Adrenal gland (tissue), 12 donors: ENCODE measurements around the gene NUP210L. TPM values are rescaled to one million over a fixed set of nuclear protein-coding genes. Genes with fewer than 3 reads are reported as not detected.

Experiments used
- DNase-seq, 7 donors: peaks; one replicate each; pipeline ENCODE4 v3.0.0-alpha.2; 2019 to 2020
- H3K27ac ChIP-seq, 5 donors: fragments of 200-600 bp; sonication (generic) in 4 of 5; 1 replicate in 3 of 5; 2 replicates in 2 of 5; pipeline versions ENCODE4 v1.5.1 to v1.8.0; 2016 to 2020; ENCODE audit warnings: mild to moderate bottlenecking in 1 of 5
- H3K27me3 ChIP-seq: fragments of 200-600 bp; 2 replicates; pipeline ENCODE4 v1.8.0; 2021
- H3K36me3 ChIP-seq, 2 donors: fragments of 200-600 bp; replicated peaks in 1 of 2; 1 replicate in 1 of 2; 2 replicates in 1 of 2; pipeline versions ENCODE4 v1.5.1 to v1.8.0; 2018 to 2022
- H3K4me1 ChIP-seq, 2 donors: fragments of 200-600 bp; replicated peaks in 1 of 2; 1 replicate in 1 of 2; 2 replicates in 1 of 2; pipeline versions ENCODE4 v1.5.1 to v1.8.0; 2018 to 2021
- H3K4me3 ChIP-seq, 4 donors: fragments of 200-600 bp; sonication (generic) in 3 of 4; one replicate each; pipeline ENCODE4 v1.5.1; 2016 to 2018
- H3K9me3 ChIP-seq, 3 donors: fragments of 200-600 bp; sonication (generic) in 1 of 3; replicated peaks in 1 of 3; 1 replicate in 2 of 3; 2 replicates in 1 of 3; pipeline versions ENCODE4 v1.5.1 to v1.8.0; 2016 to 2021
- POLR2A ChIP-seq, 2 donors: fragments of 450-650 bp; IDR thresholded peaks; one replicate each; pipeline ENCODE4 v1.6.1; 2017; ENCODE audit warnings: antibody characterized with exemption in 2 of 2, mild to moderate bottlenecking in 2 of 2, moderate library complexity in 1 of 2
- WGBS, 4 donors: extraction: QIAGEN DNeasy Blood & Tissue Kit in 2 of 4; methylation state at CpG; one replicate each; pipeline versions ENCODE4 v1.1.5 to v1.1.7; 2013 to 2017; 5-methylcytosine and 5-hydroxymethylcytosine counted together
- intact Hi-C, 2 donors: fragments of 100-400 bp; cut with DNase I; formaldehyde crosslinking; loops; one replicate each; pipeline versions ENCODE4 v1.14.1 to v1.15.0; 2022 to 2023
- polyA plus RNA-seq, 3 donors: library from polyadenylated mRNA; stranded (reverse); fragments of 200-250 nt in 2 of 3; fragments of 350-450 nt in 1 of 3; fragmentation: Illumina TruSeq in 1 of 3; extraction: RNeasy Lipid Tissue Mini Kit (QIAGEN cat#74804) in 1 of 3; gene quantifications; one replicate each; pipeline ENCODE4 v1.2.3, GENCODE V29; 2013 to 2014
- total RNA-seq, 9 donors: library from RNA; depleted of rRNA in 4 of 9; stranded (reverse); fragments of >200 nt in 4 of 9; fragments of 120-200 nt in 1 of 9; fragmentation: NEBNext Ultra II Directional in 1 of 9; extraction: Animal tissue kit (Norgen Biotek cat#: 25700) in 1 of 9; gene quantifications; one replicate each; pipeline versions ENCODE4 v1.1.0 to v1.2.4, GENCODE V29; 2013 to 2023
- TF ChIP-seq, protein P1 (sequence below), 6 experiments: fragments of 450-650 bp in 4 of 6; fragments of 200-600 bp in 2 of 6; sonication (generic) in 1 of 6; IDR thresholded peaks; 1 replicate in 5 of 6; 2 replicates in 1 of 6; pipeline versions ENCODE4 v1.5.1 to v1.8.0; 2016 to 2021; ENCODE audit warnings: antibody characterized with exemption in 6 of 6, mild to moderate bottlenecking in 2 of 6, moderate library complexity in 1 of 6
- donor health status: healthy with polysubstance abuse.
- donor health status: Bipolar disorder and iron deficiency.
- donor health status: DM: yes; HTN: yes; CAD: no.
- donor health status: DM: no; HTN: no; CAD: no.
- donor health status: DM: no; HTN: no; CAD: no.
- donor health status: DM: yes; HTN: yes; CAD: no.

NUP210L gene
- total and polyA plus RNA-seq, 12 donors: 0.03 to 0.07 (median 0.06) TPM; not detected in 7

DNA sequence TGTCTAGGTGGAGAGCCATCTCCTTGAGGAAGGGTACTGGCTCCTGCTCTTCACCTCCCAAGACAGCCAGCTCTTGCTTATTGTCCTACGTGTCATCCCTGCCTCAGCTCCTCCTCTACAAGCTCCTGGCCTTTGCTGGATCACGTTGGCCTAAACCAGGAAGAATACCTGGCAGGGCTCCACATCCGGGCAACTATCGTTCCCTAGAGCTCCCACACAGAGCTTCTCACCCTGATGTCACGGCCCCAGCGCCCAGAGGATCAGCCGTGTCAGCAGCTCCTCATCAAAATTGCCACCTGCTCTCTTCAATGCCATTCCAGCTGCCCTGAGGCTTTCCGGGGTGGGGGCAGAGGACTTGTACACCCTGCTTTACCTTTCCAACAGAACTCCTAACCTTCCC lies 38.9 kb upstream of the NUP210L start:
- 65 to 75% (median 69%) methylated on average over 6 to 8 of the region's 8 CpGs for WGBS, 4 donors
- peak in 4 of 7 donors; percentile 27 to 55 (median 46) for DNase-seq

DNA sequence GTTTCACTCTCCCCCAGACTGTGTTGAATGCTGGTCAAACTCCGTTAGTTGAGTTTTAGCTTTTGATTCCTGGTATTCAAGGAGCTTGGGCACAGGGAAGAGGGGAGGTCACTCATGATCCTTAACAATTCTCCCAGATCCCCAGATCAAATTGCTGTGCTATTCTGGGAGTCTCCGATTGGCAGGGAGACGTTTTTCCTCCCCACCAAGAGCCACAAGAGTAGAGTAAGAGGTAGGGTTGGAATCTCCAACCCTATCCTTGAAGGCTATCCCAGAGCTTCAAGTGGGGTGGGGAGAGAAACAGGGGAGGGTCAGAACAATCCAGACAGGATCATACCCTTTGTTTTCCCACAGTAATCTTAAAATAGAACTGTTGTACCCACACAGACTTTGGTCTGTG lies 37.6 kb upstream of the NUP210L start:
- Histone ChIP-seq H3K9me3 (no peaks in the 10 kb centered on the region), H3K27me3 (no peaks in the 10 kb centered on the region), H3K36me3 (no peaks in the 10 kb centered on the region), H3K4me1 (peaks cover 0 to 6% of the 10 kb centered on the region in 2 donors), H3K4me3 (no peak overlapping the region), H3K27ac (no peak overlapping the region)
- 36 to 45% (median 37%) methylated on average over 3 of the region's 3 CpGs for WGBS, 4 donors
- no peak for DNase-seq
- intact Hi-C loops: loop anchor here in 1 of 2 donors (10.0 kb wide), 1 partner anchor 72 kb away; no protein-coding TSS in a partner anchor
- no peak for TF ChIP-seq POLR2A (IDR thresholded peaks at IDR 0.05)
- TF ChIP-seq, protein P1, sequence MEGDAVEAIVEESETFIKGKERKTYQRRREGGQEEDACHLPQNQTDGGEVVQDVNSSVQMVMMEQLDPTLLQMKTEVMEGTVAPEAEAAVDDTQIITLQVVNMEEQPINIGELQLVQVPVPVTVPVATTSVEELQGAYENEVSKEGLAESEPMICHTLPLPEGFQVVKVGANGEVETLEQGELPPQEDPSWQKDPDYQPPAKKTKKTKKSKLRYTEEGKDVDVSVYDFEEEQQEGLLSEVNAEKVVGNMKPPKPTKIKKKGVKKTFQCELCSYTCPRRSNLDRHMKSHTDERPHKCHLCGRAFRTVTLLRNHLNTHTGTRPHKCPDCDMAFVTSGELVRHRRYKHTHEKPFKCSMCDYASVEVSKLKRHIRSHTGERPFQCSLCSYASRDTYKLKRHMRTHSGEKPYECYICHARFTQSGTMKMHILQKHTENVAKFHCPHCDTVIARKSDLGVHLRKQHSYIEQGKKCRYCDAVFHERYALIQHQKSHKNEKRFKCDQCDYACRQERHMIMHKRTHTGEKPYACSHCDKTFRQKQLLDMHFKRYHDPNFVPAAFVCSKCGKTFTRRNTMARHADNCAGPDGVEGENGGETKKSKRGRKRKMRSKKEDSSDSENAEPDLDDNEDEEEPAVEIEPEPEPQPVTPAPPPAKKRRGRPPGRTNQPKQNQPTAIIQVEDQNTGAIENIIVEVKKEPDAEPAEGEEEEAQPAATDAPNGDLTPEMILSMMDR (IDR thresholded peaks at IDR 0.05): no peak

More for the DNA sequence above, 38.9 kb upstream of the NUP210L start:
- no peak for TF ChIP-seq POLR2A (IDR thresholded peaks at IDR 0.05)
- TF ChIP-seq, protein P1 (IDR thresholded peaks at IDR 0.05): no peak
- H3K4me3 ChIP-seq: no peak overlapping the region
- no peaks in the 10 kb centered on the region for H3K27me3 ChIP-seq
- H3K36me3 ChIP-seq: no peaks in the 10 kb centered on the region
- no peak overlapping the region for H3K27ac ChIP-seq
- H3K9me3 ChIP-seq: no peaks in the 10 kb centered on the region
- H3K4me1 ChIP-seq: peaks cover 0 to 6% of the 10 kb centered on the region in 2 donors
- intact Hi-C loops: loop anchor here in 1 of 2 donors (10.0 kb wide), 1 partner anchor 71 kb away; no protein-coding TSS in a partner anchor

DNA sequence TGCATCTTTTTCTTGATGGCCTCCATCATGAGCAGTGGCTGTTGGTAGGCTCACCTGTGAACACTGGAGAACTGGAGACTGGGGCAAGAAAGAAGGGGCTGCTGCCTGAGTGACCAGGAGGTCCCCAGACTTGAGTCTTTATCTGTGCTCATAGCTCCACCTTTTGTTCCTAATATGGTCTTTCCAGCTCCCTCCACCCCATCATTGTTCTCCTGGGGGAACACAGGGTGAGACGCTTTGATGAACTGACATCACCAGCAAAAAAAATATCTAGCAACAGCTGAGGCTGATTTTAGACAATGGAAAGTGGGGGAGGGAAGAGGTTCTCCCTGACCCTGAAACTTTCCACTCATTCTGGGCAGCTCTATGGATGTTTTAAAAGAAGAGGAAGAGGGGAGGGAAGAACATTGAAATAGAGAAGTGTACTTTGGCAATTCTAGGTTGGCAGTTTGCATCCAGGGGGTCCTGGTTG lies 37.2 kb upstream of the NUP210L start, which contains the start of gene TPM3:
TSS of gene TPM3 (minus strand) at position 111 of the 472 bp plus-strand sequence. CDS start at position 29, 82 bp downstream.
- Histone ChIP-seq H3K27ac (no peak within 1 kb of the TSS), H3K27me3 (no peaks in the 10 kb centered on the region), H3K9me3 (no peaks in the 10 kb centered on the region), H3K4me3 (no peak within 1 kb of the TSS), H3K36me3 (no peaks in the 10 kb centered on the region), H3K4me1 (peaks cover 0 to 6% of the 10 kb centered on the region in 2 donors)
- peak in 2 of 7 donors; percentile 21 to 25 for DNase-seq
- 0 to 13% (median 9%) methylated on average over 1 of the region's 1 CpG for WGBS, 4 donors
- TF ChIP-seq, protein P1 (IDR thresholded peaks at IDR 0.05): no peak
- TF ChIP-seq POLR2A (IDR thresholded peaks at IDR 0.05): no peak
- intact Hi-C loops: loop anchor here in 1 of 2 donors (10.0 kb wide), 1 partner anchor 73 kb away; no protein-coding TSS in a partner anchor

DNA sequence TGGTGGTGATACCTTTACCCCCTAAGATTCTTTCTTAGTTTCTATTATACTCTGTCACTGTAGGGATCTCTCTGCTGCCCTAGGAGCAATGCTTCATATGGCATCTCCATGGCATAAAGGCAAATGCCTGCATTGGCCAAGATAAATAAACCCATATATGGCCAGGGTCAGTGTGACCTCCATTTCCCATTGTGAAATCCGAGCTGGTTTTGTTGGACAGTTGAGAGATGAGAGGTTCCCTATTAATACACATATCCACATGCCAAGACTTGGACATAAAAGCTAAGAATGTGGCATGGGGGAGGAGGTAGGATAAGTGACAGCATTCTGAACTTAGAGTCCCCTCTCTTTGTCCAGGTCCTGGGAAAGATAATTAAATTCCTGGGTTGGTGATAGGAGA lies 35.7 kb upstream of the NUP210L start:
- intact Hi-C loops: loop anchor here in 1 of 2 donors (10.0 kb wide), 1 partner anchor 74 kb away; no protein-coding TSS in a partner anchor
- Histone ChIP-seq H3K4me1 (peaks cover 0 to 6% of the 10 kb centered on the region in 2 donors), H3K9me3 (no peaks in the 10 kb centered on the region), H3K36me3 (no peaks in the 10 kb centered on the region), H3K4me3 (no peak overlapping the region), H3K27me3 (no peaks in the 10 kb centered on the region), H3K27ac (no peak overlapping the region)
- 0 to 15% (median 11%) methylated on average over 1 of the region's 1 CpG for WGBS, 4 donors
- DNase-seq: peak in 1 of 7 donors; percentile 21
- TF ChIP-seq, protein P1 (IDR thresholded peaks at IDR 0.05): no peak
- no peak for TF ChIP-seq POLR2A (IDR thresholded peaks at IDR 0.05)
